ENCODE measurements around the gene SLC45A1. TPM values are rescaled to one million over a fixed set of nuclear protein-coding genes. Genes with fewer than 3 reads are reported as not detected.
A peak's percentile ranks its signal among the peaks of the same experiment; 100 is the strongest.

Gene SLC45A1
- total RNA-seq, 2 experiments from 2014 or later = 0.12 to 0.28 TPM

DNA sequence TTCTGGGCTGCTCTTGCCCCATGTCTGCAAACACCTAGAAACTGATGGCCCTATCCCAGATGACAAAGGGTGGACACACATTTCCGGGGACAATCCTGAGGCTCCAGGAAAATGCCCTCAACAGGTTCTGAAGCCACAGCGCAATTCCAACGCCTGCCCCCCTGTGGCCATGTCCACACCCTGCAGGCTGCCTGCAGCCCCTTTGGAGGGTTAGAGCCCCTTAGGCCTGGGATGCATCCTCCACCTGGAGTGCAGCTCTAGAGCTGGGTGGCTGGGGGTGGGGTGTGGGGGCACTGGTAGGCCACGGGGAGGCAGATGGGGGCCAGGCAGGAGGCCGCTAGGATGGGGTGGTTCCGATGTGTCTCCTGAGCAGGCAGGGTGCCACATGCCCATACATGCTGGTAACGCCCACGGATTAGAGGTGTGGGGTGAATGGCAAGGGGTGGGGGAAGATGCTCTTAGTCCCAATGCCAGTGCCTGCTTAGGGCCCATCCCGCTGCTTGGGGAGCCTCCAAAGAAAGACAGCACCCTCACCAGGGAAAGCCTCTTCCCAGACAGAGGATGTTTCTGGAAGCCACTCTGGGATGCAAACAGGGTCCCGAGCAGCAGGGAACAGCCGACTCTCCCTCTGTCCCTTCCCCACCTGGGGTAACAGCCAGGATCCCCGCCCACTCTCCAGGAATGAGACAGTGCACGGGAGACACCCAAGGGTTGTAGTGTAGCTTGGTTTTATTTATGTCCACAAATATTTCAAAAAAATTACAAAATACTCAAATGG, 34.0 kb downstream of the SLC45A1 start:
- Mint-ChIP-seq H3K36me3 (peaks cover 1% of the 10 kb centered on the region), H3K27ac (no peak overlapping the region), H3K4me1 (peaks cover 4% of the 10 kb centered on the region), H3K27me3 (peaks cover 3% of the 10 kb centered on the region), H3K9me3 (no peaks in the 10 kb centered on the region), H3K4me3 (no peak overlapping the region)
- DNase-seq = no peak

DNA sequence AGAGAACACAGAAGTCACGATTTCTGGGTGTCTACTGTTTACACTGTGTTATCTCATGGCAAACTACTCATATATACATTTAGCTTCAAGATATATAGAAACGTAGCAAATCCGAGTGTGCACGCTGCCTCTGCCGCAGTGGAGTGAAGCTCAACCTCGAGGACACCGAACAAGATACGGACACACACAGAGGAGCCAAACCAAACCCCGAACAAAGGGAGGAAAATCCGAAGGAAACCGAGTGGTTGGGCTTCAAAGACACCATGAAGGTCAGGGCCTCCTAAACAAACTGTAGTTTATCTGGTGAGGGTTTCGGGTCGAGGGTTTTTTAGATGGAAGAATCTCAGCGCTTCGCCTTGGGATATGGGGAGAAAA, 34.5 kb downstream of the SLC45A1 start:
- Mint-ChIP-seq H3K4me1 (peaks cover 4% of the 10 kb centered on the region), H3K27ac (no peak overlapping the region), H3K4me3 (no peak overlapping the region), H3K36me3 (peaks cover 3% of the 10 kb centered on the region), H3K27me3 (peaks cover 3% of the 10 kb centered on the region), H3K9me3 (no peaks in the 10 kb centered on the region)
- DNase-seq = no peak

DNA sequence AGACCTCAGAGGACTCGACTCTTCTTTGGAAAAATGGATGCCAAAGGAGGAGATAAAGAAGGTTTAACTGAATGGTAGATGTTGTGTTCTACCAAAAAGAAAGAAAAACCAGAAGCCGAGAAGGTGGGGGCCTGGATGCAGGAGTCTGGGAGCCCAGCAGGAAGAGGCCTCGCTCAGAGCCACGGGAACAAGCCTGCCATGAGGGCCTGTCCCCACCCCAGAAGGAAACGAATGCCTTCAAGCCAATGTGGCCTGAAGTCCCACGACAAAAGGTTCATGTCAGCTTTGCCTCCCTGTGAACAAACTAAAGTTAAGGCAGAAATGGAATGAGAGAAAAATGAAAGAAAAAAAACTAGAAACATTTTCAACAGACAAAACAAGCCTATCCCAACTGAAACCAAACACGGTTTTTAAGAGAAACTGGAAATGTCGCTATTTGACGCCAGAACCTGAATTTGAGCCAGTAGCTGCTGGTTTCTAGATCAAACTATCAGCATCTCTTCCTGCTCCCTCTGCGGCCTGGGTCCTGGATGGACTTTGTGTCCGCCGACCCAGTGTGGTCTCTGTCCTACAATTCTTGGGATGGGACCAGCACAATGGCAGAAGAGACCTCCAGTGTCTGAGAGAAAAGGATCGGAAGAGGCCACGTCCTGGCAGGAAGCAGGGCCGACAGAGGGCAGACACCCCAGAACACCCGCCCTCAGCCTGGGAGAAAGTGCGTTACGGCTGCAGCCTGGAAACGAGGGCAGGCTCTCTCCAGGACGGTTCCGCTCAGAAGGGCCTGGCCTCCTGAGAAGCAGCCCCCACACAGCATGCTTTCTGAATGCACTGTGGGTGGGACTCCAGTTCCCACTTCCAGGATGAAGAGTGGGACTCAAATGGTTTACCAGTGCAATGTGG, 35.2 kb downstream of the SLC45A1 start:
- Mint-ChIP-seq H3K27me3 (peaks cover 3% of the 10 kb centered on the region), H3K9me3 (no peaks in the 10 kb centered on the region), H3K4me3 (no peak overlapping the region), H3K4me1 (peaks cover 4% of the 10 kb centered on the region), H3K27ac (no peak overlapping the region), H3K36me3 (peaks cover 8% of the 10 kb centered on the region)
- no peak for DNase-seq

DNA sequence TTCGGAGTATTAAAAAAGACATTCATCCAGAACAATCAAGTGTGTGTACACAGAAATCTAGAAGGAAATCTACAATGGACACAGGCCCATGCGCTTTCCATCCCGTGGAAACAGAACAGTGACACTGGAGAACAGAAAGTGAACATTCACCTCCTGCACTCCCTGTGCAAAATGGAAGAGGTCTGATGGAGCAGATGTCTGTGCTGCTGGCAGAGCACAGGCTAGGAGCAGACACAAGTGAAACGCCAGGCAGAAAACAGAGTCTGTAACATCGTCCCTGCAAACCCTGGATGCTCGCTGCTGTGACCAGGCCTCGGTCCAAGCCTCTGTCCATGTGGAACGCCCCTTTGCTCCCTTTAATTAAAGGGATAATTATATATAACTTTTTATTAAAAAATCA, 36.1 kb downstream of the SLC45A1 start:
- no peaks in the 10 kb centered on the region for H3K27me3 Mint-ChIP-seq
- no peak overlapping the region for H3K4me3 Mint-ChIP-seq
- no peaks in the 10 kb centered on the region for H3K4me1 Mint-ChIP-seq
- no peak for DNase-seq
- peaks cover 8% of the 10 kb centered on the region for H3K36me3 Mint-ChIP-seq
- no peak overlapping the region for H3K27ac Mint-ChIP-seq
- no peaks in the 10 kb centered on the region for H3K9me3 Mint-ChIP-seq

DNA sequence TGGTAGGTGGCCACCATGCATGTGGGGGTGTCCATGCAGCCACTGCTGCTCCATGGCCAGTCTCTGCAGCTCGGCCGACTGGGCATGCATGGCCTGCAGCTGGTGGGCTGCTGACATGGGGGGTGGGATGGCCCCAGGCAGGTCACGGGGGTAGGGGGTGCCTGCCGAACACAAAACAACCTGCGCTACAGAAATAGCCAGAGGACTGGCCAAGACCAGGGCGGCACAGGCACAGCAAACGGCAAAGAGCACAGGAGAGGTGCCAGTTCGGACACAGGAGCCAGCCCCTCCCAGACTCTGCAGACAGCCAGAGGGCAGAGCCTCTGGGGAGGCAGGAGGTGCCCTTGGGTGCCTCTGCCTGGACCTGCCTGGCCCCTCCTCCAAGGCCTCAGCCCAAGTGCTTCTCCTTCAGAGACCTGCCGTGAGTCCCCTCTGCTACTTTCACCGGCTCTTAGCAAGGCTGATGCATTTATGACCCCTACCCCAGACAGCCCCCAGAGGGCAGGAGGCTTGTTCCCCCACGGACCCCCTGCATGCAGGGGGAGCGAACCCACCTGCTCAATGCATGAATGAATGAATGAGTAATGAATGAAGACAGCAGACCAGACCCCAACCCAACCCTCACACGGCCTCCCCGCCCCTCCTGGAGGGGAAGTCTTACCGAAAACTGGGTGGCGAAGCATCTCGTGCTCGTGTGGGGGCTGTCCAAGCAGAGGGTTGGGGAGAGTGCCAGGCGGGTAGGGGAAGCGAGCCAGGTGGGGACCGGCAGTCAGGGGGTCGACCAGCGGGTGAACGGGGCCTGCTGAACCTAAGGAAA, 37.7 kb downstream of the SLC45A1 start:
- H3K4me1 Mint-ChIP-seq = no peaks in the 10 kb centered on the region
- no peaks in the 10 kb centered on the region for H3K9me3 Mint-ChIP-seq
- no peaks in the 10 kb centered on the region for H3K27me3 Mint-ChIP-seq
- peaks cover 10% of the 10 kb centered on the region for H3K36me3 Mint-ChIP-seq
- DNase-seq = no peak
- H3K27ac Mint-ChIP-seq = peak overlapping the region; percentile 50
- H3K4me3 Mint-ChIP-seq = no peak overlapping the region

DNA sequence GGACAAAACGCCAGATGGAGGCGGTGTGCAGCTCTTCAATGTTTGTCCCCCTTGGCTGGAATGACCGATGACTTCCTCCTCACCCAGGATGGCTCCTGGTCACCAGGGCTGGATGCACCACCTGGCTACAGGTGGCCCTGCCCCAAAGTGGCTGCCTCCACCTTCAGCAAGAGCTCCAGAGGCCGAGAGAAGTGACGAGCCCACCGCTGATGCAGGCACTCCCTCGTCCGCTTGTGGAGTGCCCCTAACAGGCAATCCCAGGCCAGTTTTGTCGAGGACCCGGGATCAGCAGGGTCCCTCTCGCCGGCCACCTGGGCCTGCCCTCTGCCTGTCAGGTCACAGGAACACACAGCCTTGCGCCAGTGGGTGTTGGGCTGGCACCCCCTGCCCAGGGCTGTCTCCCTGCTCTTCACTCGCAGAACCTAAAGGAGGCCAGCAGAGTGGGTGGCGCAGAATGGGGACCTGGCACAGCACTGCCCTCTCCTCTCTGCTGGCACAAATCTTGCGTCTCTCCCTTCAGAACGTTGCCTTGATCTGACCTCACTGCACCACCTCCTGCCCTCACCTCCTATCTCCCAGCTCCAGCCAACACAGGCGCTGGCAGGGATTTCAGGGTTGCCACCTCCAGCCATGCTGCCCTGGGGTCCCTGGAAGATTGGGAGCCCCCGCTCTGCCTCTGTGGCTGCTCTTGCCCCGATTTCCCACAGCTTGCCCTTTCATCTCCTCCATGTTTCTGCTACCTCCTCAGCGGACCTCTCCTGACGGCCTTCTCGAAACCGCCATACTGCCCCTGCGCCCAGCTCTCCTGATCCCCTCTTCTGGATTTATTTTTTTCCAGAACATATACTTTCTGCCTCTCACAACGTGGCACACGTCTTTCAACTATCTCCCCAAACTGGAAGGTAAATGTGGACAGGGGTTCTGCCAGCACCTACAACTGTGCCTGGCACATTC, 38.6 kb downstream of the SLC45A1 start:
- Mint-ChIP-seq H3K36me3 (peaks cover 10% of the 10 kb centered on the region), H3K4me1 (no peaks in the 10 kb centered on the region), H3K4me3 (no peak overlapping the region), H3K9me3 (no peaks in the 10 kb centered on the region), H3K27ac (no peak overlapping the region), H3K27me3 (no peaks in the 10 kb centered on the region)
- DNase-seq = no peak

DNA sequence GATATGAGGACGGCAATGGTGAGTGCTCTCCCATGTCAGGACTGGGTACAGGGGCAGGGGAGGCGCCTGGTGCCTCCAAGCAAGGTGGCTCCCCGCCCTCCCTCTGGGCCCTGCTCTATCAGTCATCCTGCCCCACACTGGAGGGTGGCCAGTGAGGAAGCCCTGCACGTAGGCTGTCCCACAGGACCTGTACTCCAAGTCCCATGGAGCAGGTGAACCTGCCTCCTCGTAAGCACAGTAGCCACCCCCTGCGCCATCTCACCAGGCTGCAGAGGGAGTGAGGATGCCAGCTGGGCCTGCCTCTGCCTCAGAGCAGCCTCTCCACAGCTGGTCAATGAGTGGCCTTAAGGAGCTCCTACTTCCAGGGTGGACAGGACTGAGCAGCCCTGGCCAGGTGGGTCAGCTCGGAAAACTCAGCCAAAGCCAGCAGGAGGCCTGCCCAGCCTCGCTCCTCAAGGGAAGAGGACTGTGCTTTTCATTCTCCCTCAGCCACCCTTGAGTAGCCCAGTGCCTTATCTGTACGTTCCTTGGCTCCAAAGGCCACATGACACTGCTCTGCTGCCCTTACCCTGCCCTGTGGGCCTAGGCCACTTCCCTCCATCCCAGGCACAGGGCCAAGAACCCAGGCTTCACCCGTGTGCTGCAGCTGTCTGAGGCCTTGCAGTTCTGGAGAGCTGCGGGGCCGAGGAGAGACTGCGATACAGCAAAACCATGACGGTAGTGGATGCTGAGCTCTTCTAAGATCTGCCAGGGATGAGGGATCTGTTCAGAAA, 39.6 kb downstream of the SLC45A1 start:
- Mint-ChIP-seq H3K27ac (no peak overlapping the region), H3K27me3 (no peaks in the 10 kb centered on the region), H3K36me3 (peaks cover 10% of the 10 kb centered on the region), H3K9me3 (no peaks in the 10 kb centered on the region), H3K4me1 (no peaks in the 10 kb centered on the region), H3K4me3 (no peak overlapping the region)
- no peak for DNase-seq

DNA sequence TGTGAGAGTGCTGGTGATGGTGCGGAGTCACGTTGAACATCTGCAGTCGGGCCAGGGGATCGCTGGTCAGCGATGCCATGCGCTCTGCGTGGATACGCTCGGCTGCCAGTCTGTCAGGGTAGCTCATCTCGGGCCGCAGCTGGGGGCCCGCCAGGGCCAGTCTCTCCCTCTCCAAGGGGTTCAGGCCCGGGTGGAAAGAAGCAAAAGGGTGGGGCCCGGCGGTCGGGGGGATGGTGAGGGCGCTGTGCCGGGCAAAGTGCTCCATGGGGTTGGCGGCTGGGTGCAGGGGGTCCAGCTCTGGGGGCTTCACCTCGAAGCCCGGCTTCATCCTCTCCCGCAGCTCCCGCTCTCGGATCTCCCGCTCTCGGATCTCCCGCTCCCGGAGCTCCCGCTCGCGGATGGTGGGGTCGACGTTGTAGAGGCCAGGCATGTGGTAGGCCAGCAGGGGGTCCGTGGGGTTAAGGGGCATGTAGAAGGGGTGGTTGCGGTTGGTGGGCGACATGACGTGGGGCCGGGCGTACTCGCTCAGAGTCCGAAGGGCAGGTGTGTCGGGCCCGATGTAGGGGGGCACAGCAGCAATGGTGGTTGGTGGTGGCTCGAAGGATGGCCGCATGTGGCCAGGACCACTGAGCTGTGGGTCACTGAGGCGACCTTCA, 40.5 kb downstream of the SLC45A1 start:
- Mint-ChIP-seq H3K27me3 (no peaks in the 10 kb centered on the region), H3K4me1 (no peaks in the 10 kb centered on the region), H3K36me3 (peaks cover 10% of the 10 kb centered on the region), H3K27ac (no peak overlapping the region), H3K9me3 (no peaks in the 10 kb centered on the region), H3K4me3 (no peak overlapping the region)
- no peak for DNase-seq

DNA sequence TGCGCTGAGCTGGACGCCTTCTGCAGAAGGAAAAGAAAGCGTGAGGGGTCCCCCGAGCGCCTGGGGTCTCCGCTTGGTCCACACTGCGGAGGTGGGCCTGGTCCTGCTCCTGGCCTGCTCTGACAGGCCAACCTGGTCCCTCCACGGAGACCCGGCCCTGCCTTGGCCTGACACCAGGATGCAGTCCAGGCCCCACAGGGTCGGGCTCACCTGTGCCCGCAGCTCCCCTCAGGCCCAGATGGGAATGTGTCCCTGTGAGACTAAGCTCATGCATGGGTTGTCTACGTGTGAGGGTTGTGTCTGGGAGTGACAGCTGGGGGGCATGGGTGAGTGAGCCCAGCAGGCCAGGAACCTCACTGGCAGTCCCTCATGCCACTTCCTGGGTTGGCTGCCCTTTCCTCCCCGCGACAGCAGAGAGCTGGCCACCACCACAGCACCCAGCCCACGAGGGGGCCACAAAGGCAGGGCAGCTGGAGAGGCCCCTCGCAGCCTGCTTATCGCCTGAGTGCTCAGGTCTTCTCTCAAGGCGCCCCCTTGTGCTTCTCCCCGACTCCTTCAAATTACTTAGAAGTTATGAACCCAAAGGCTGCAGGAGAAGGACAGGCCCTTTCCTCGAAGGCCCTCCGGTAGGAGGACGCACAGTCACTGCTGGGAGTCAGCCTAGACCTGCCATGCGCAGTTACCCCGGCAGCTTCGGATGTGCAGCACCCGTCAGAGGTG, 41.1 kb downstream of the SLC45A1 start:
- no peak for DNase-seq
- H3K4me1 Mint-ChIP-seq = no peaks in the 10 kb centered on the region
- no peak overlapping the region for H3K27ac Mint-ChIP-seq
- peaks cover 10% of the 10 kb centered on the region for H3K36me3 Mint-ChIP-seq
- no peak overlapping the region for H3K4me3 Mint-ChIP-seq
- H3K9me3 Mint-ChIP-seq = no peaks in the 10 kb centered on the region
- no peaks in the 10 kb centered on the region for H3K27me3 Mint-ChIP-seq

DNA sequence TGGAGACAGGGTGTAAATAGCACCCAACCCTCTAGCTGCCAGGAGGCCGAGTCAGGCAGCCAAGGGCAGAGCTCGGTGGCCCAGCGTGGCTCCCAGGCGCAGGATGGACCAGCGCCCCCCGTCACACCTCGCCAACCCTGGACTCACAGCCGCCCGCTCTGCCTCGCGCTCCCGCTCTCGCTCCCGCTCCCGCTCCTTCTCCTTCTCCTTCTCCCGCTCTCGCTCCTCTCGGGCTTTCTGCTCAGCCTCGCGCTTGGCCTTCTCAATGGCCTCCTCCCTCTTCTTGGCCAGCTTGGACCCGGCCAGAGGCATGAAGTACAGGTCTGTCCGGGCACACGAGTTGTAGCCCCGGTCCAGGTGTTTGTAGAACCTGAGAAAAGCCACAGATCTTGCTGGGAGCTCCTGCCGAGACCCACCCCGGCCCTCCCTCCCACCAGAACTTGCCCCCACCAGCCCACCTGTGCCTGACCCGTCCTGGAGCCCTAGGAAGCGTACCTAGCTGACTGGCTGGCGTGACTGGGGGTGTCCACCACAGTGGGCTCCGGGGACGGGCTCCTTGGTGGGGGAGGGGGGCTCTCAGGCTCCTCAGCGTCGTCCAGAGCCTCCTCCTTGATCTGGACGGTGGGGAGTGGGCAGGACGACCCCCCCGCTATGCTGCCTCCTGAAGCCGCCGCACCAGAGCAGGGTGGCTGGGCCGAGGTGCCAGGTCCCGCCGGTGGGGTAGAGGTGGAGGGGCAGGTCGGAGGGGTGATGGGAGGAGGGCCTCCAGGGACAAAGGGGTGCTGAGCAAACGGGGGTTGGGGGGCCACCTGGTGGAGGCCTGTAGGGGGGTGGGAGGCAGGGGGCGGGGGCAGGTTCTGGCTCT, 41.9 kb downstream of the SLC45A1 start:
- H3K36me3 Mint-ChIP-seq = peaks cover 10% of the 10 kb centered on the region
- H3K4me1 Mint-ChIP-seq = no peaks in the 10 kb centered on the region
- no peaks in the 10 kb centered on the region for H3K9me3 Mint-ChIP-seq
- H3K27ac Mint-ChIP-seq = no peak overlapping the region
- no peak for DNase-seq
- H3K27me3 Mint-ChIP-seq = no peaks in the 10 kb centered on the region
- H3K4me3 Mint-ChIP-seq = no peak overlapping the region

DNA sequence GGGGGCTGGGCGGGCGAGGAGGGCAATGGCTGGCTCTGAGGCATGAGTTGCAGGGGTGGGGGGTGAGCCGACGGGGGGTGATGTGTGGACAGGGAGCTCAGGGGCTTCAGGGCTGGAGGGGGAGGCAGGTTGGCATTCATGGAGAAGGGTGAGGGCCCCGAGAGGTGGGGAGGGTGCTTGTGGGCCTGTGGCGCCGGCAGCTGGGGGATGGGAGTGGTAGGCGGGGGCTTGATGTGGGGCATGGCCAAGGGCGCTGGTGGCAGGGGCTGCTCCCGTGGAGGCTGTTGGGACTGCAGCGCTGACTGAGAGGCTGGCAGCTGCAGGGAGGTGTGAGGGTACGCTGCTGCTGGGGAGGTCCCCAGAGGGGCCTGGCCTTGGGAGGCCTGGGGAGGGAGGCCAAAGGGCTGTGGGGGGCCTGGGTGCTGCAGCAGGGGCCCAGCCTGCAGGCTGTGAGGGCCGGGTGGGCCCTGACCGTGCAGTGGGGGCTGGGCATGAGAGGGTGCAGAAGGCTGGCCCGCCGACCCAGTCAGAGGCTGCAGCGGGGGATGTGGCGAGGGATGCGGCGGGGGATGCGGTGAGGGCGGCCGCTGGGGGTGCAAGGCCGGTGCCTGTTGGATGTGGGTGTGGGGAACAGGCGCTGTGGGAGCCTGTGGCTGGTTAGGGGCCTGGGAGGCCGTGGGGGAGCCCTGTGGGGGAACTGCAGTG, 42.7 kb downstream of the SLC45A1 start:
- Mint-ChIP-seq H3K27ac (no peak overlapping the region), H3K36me3 (peaks cover 13% of the 10 kb centered on the region), H3K4me1 (no peaks in the 10 kb centered on the region), H3K9me3 (no peaks in the 10 kb centered on the region), H3K27me3 (no peaks in the 10 kb centered on the region), H3K4me3 (no peak overlapping the region)
- no peak for DNase-seq
